HEK293 (cell line): Measurements from ENCODE around the gene GSS.

Source experiments
- CTCF ChIA-PET: fragments of 350-600 bp; formaldehyde crosslinking; extraction: SDS; loops from one replicate; lab custom pipeline; 2021; ENCODE audit warnings: antibody characterized with exemption; lab: Yijun Ruan, JAX
- POLR2A ChIA-PET: fragments of 300-600 bp; formaldehyde crosslinking; extraction: SDS; loops from one replicate; lab custom pipeline; 2020; ENCODE audit warnings: antibody characterized with exemption, inconsistent platforms; lab: Yijun Ruan, JAX
- H3K27ac ChIP-seq: fragments of 200-500 bp; sonication (Bioruptor generic); 2 replicates; pipeline ENCODE4 v1.5.1; 2014; ENCODE audit warnings: low read depth, low read length, control low read depth, inconsistent platforms; ENCODE audit errors: extremely low read depth
- H3K36me3 ChIP-seq, 2 experiments: fragments of 200-500 bp in 1 of 2; sonication (Bioruptor generic) in 1 of 2; 1 replicate in 1 of 2; 2 replicates in 1 of 2; pipeline ENCODE4 v1.5.1; 2014 to 2017; ENCODE audit warnings: inconsistent platforms in 2 of 2, low read length in 2 of 2; ENCODE audit not compliant: control insufficient read depth in 2 of 2, insufficient read depth in 1 of 2
- H3K4me1 ChIP-seq: fragments of 200-500 bp; sonication (Bioruptor generic); 2 replicates; pipeline ENCODE4 v1.5.1; 2014; ENCODE audit warnings: mild to moderate bottlenecking, low read length, inconsistent platforms; ENCODE audit not compliant: control insufficient read depth, insufficient read depth
- H3K4me3 ChIP-seq: 2 replicates; pipeline ENCODE4 v1.5.1; 2011; ENCODE audit warnings: low read depth, mild to moderate bottlenecking, control low read depth, low read length, moderate library complexity
- H3K9me3 ChIP-seq: fragments of 200-500 bp; sonication (Bioruptor generic); 2 replicates; pipeline ENCODE4 v1.5.1; 2014; ENCODE audit warnings: low read depth, low read length, inconsistent platforms; ENCODE audit not compliant: control insufficient read depth, insufficient read depth
- GLI2 ChIP-seq: fragments of 450-650 bp; formaldehyde crosslinking; IDR thresholded peaks from 2 replicates; pipeline ENCODE4; 2017; ENCODE audit warnings: missing biosample characterization, missing genetic modification characterization, low read depth, borderline replicate concordance
- HOXA7 ChIP-seq: sonication (generic); formaldehyde crosslinking; IDR thresholded peaks from 2 replicates; pipeline ENCODE4 v1.8.1; 2022; ENCODE audit warnings: missing genetic modification reagents, borderline replicate concordance
- KLF1 ChIP-seq: fragments of 450-650 bp; formaldehyde crosslinking; IDR thresholded peaks from 2 replicates; pipeline ENCODE4 v1.5.1; 2016; ENCODE audit warnings: missing biosample characterization, missing genetic modification characterization
- KLF8 ChIP-seq: fragments of 450-650 bp; formaldehyde crosslinking; IDR thresholded peaks from 2 replicates; pipeline ENCODE4 v1.5.1; 2016; ENCODE audit warnings: missing biosample characterization, missing genetic modification characterization
- SCRT2 ChIP-seq: fragments of 450-650 bp; formaldehyde crosslinking; IDR thresholded peaks from 2 replicates; pipeline ENCODE4 v1.5.1; 2016; ENCODE audit warnings: missing biosample characterization, missing genetic modification characterization
- SP3 ChIP-seq: fragments of 450-650 bp; formaldehyde crosslinking; IDR thresholded peaks from 2 replicates; pipeline ENCODE4 v1.5.1; 2016; ENCODE audit warnings: missing biosample characterization, missing genetic modification characterization
- SP7 ChIP-seq: fragments of 450-650 bp; formaldehyde crosslinking; IDR thresholded peaks from 2 replicates; pipeline ENCODE4 v1.5.1; 2016; ENCODE audit warnings: missing biosample characterization, missing genetic modification characterization
- ZBTB7A ChIP-seq: fragments of 450-650 bp; formaldehyde crosslinking; IDR thresholded peaks from 2 replicates; pipeline ENCODE4 v1.5.1; 2016; ENCODE audit warnings: low read depth, missing biosample characterization, missing genetic modification characterization
- ZFP69B ChIP-seq: fragments of 450-650 bp; formaldehyde crosslinking; IDR thresholded peaks from 2 replicates; pipeline ENCODE4 v1.5.1; 2016; ENCODE audit warnings: missing biosample characterization, missing genetic modification characterization
- ZNF530 ChIP-seq: fragments of 450-650 bp; formaldehyde crosslinking; IDR thresholded peaks from 2 replicates; pipeline ENCODE4 v1.5.1; 2016; ENCODE audit warnings: low read depth, missing biosample characterization, missing genetic modification characterization
- ZNF549 ChIP-seq: fragments of 450-650 bp; IDR thresholded peaks from 2 replicates; pipeline ENCODE4 v1.5.1; 2018; ENCODE audit warnings: missing biosample characterization, missing genetic modification characterization, mild to moderate bottlenecking, inconsistent platforms, moderate library complexity
- ZNF639 ChIP-seq: fragments of 450-650 bp; formaldehyde crosslinking; IDR thresholded peaks from 2 replicates; pipeline ENCODE4 v1.5.1; 2016; ENCODE audit warnings: missing biosample characterization, missing genetic modification characterization
- ZNF701 ChIP-seq: fragments of 450-650 bp; formaldehyde crosslinking; IDR thresholded peaks from 2 replicates; pipeline ENCODE4 v1.5.1; 2016; ENCODE audit warnings: missing biosample characterization, missing genetic modification characterization
- ZNF768 ChIP-seq: fragments of 450-650 bp; formaldehyde crosslinking; IDR thresholded peaks from 2 replicates; pipeline ENCODE4 v1.5.1; 2018; ENCODE audit warnings: missing biosample characterization, mild to moderate bottlenecking, missing genetic modification characterization
- ZNF777 ChIP-seq: fragments of 450-650 bp; formaldehyde crosslinking; IDR thresholded peaks from 2 replicates; pipeline ENCODE4 v1.5.1; 2017; ENCODE audit warnings: missing biosample characterization, missing genetic modification characterization, borderline replicate concordance
- ZXDB ChIP-seq: fragments of 450-650 bp; formaldehyde crosslinking; IDR thresholded peaks from 2 replicates; pipeline ENCODE4 v1.5.1; 2016; ENCODE audit warnings: missing biosample characterization, missing genetic modification characterization
- TF ChIP-seq, protein P1 (sequence below): fragments of 450-650 bp; formaldehyde crosslinking; IDR thresholded peaks from 2 replicates; pipeline ENCODE4 v1.5.1; 2016; ENCODE audit warnings: missing biosample characterization, missing genetic modification characterization, low read depth
- TF ChIP-seq, protein P2 (sequence below): fragments of 450-650 bp; formaldehyde crosslinking; IDR thresholded peaks from 2 replicates; pipeline ENCODE4 v1.5.1; 2016; ENCODE audit warnings: missing biosample characterization, missing genetic modification characterization
- TF ChIP-seq, protein P3 (sequence below): fragments of 450-650 bp; formaldehyde crosslinking; IDR thresholded peaks from 2 replicates; pipeline ENCODE4 v1.5.1; 2016; ENCODE audit warnings: missing biosample characterization, missing genetic modification characterization

The GSS gene

GRCh38 chr20:34891166-34892062, 64.2 kb downstream of the GSS start:
- Histone ChIP-seq H3K36me3 (peaks cover 0 to 3% of the 10 kb centered on the region in 2 experiments; a peak in 1 of 3 replicates), H3K4me3 (no peak overlapping the region), H3K27ac (no peak overlapping the region), H3K4me1 (no peaks in the 10 kb centered on the region)
- POLR2A ChIA-PET, result no interaction called here
- CTCF ChIA-PET, result no interaction called here
- no peak for TF ChIP-seq ZFP69B (tag by site-specific recombination)
- peak; percentile 65 for TF ChIP-seq SCRT2 (tag by site-specific recombination)
- TF ChIP-seq, all 188 proteins: peak for 1
- H3K9me3 ChIP-seq, result no peaks in the 10 kb centered on the region

- Histone ChIP-seq H3K36me3 (peaks cover 4 to 22% of the 10 kb centered on the region in 2 experiments; a peak in 2 of 3 replicates), H3K4me3 (no peak overlapping the region), H3K27ac (no peak overlapping the region), H3K4me1 (no peaks in the 10 kb centered on the region), H3K9me3 (no peaks in the 10 kb centered on the region)
- TF ChIP-seq ZNF530 (tag by site-specific recombination), result no peak
- TF ChIP-seq ZNF639, result no peak
- CTCF ChIA-PET, result no interaction called here
- POLR2A ChIA-PET, result interaction anchor here (0.8 kb wide), 1 partner anchor 12 kb away, joined by 3 read pairs; the partner anchor contains the start of gene ACSS2
Measured at GRCh38 chr20:34888468-34888867, 67.1 kb downstream of the GSS start.

DNA sequence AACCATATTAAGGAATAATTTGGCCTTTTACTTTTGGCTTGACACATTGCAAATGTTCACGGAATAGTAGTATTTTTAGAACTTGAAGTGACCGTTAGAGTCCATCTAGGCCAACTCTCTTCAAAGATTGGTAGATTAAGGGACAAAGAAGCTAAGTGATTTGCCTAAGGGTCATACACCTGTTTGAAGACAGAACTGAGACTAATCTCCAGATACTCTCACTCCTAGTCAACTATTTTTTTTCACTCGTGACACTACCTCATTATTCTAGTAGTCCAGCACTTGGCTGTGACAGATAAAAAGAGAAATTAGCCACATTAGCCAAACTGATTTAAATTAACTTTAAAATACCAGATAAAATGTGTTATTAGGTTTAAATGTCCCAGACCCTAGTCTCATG, 68.6 kb downstream of the GSS start:
- CTCF ChIA-PET, result interaction anchor here (0.5 to 0.6 kb wide), 2 partner anchors 11 to 317 kb away, joined by 3 read pairs; partner anchors contain the start of gene ACSS2

More for the DNA sequence above, 68.6 kb downstream of the GSS start:
- no peaks in the 10 kb centered on the region for H3K4me1 ChIP-seq
- no peak overlapping the region for H3K4me3 ChIP-seq
- peaks cover 4 to 32% of the 10 kb centered on the region in 2 experiments; a peak in 2 of 3 replicates for H3K36me3 ChIP-seq
- no peak for TF ChIP-seq SP7
- TF ChIP-seq, protein P1, sequence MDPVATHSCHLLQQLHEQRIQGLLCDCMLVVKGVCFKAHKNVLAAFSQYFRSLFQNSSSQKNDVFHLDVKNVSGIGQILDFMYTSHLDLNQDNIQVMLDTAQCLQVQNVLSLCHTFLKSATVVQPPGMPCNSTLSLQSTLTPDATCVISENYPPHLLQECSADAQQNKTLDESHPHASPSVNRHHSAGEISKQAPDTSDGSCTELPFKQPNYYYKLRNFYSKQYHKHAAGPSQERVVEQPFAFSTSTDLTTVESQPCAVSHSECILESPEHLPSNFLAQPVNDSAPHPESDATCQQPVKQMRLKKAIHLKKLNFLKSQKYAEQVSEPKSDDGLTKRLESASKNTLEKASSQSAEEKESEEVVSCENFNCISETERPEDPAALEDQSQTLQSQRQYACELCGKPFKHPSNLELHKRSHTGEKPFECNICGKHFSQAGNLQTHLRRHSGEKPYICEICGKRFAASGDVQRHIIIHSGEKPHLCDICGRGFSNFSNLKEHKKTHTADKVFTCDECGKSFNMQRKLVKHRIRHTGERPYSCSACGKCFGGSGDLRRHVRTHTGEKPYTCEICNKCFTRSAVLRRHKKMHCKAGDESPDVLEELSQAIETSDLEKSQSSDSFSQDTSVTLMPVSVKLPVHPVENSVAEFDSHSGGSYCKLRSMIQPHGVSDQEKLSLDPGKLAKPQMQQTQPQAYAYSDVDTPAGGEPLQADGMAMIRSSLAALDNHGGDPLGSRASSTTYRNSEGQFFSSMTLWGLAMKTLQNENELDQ (tag by site-specific recombination), result no peak
- TF ChIP-seq ZNF701, result no peak
- TF ChIP-seq ZNF549 (tag by site-specific recombination), result no peak
- TF ChIP-seq, protein P2, sequence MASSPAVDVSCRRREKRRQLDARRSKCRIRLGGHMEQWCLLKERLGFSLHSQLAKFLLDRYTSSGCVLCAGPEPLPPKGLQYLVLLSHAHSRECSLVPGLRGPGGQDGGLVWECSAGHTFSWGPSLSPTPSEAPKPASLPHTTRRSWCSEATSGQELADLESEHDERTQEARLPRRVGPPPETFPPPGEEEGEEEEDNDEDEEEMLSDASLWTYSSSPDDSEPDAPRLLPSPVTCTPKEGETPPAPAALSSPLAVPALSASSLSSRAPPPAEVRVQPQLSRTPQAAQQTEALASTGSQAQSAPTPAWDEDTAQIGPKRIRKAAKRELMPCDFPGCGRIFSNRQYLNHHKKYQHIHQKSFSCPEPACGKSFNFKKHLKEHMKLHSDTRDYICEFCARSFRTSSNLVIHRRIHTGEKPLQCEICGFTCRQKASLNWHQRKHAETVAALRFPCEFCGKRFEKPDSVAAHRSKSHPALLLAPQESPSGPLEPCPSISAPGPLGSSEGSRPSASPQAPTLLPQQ (tag by site-specific recombination), result no peak
- TF ChIP-seq ZXDB (tag by site-specific recombination), result no peak
- no peak for TF ChIP-seq KLF8 (tag by site-specific recombination)
- no peak for TF ChIP-seq GLI2 (tag by site-specific recombination)
- TF ChIP-seq, protein P3, sequence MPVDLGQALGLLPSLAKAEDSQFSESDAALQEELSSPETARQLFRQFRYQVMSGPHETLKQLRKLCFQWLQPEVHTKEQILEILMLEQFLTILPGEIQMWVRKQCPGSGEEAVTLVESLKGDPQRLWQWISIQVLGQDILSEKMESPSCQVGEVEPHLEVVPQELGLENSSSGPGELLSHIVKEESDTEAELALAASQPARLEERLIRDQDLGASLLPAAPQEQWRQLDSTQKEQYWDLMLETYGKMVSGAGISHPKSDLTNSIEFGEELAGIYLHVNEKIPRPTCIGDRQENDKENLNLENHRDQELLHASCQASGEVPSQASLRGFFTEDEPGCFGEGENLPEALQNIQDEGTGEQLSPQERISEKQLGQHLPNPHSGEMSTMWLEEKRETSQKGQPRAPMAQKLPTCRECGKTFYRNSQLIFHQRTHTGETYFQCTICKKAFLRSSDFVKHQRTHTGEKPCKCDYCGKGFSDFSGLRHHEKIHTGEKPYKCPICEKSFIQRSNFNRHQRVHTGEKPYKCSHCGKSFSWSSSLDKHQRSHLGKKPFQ (tag by site-specific recombination), result no peak
- TF ChIP-seq ZBTB7A (tag by site-specific recombination), result no peak
- TF ChIP-seq HOXA7 (CRISPR knock-in tag), result no peak
- TF ChIP-seq SP3 (tag by site-specific recombination), result no peak
- TF ChIP-seq ZNF768 (tag by site-specific recombination), result no peak
- TF ChIP-seq ZNF777 (tag by site-specific recombination), result no peak
- no peak for TF ChIP-seq KLF1 (tag by site-specific recombination)
- H3K27ac ChIP-seq, result no peak overlapping the region
- H3K9me3 ChIP-seq, result no peaks in the 10 kb centered on the region
- POLR2A ChIA-PET, result no interaction called here
